ENCODE measurements around the gene RELL1. TPM values are rescaled to one million over a fixed set of nuclear protein-coding genes. Genes with fewer than 3 reads are reported as not detected.

Gene RELL1
- total and polyA plus RNA-seq, 10 of the 15 experiments (the other 5 are each of a cell fraction or from before 2014, with no cell fraction given) = 0.20 to 10.9 (median 3.9) TPM

DNA sequence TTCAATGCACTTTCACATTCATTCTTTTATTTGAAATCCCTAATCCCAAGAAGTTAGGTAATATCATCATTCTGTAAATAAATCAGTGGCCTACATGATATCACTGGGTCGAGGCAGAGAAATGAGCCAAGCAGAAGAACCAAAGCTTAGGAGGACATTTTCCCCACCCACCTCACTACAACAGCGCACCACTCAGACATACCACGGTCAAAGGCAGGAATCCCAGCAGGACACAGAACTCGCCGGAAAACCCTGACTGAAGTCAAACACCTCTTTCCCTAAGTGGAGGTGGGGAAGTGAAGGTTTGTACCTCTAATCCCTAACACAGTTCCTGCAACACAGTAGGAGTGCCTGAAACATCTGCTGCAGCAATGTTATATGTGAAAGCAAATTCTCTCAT, 21.5 kb downstream of the RELL1 start:
- H3K79me2 ChIP-seq (ENCODE audit: control insufficient read depth, insufficient read depth, low read length) = no peaks in the 10 kb centered on the region; the same call in none of the 2 replicates

GRCh38 chr4:37663552-37663951, 22.6 kb downstream of the RELL1 start:
- ChIA-PET SMC1A (ENCODE audit: uncharacterized antibody, unreplicated experiment) (no interaction called here), RAD21 (ENCODE audit: unreplicated experiment) (no interaction called here), POLR2A (no interaction called here), CTCF (no interaction called here)
- intact Hi-C loops (cut with micrococcal nuclease; ENCODE audit: unreplicated experiment) (no loop called here), in situ Hi-C loops (cut with MboI) (no loop called here)
- no peaks in the 10 kb centered on the region for H3K36me3 ChIP-seq (ENCODE audit: control insufficient read depth in 2 of 2, insufficient read depth in 2 of 2, low read length in 1 of 2)
- no peak overlapping the region for H3K9ac ChIP-seq (ENCODE audit: control insufficient read depth, insufficient read depth, low read length)
- H3K4me2 ChIP-seq (ENCODE audit: control insufficient read depth, insufficient read depth) = no peak overlapping the region
- ATAC-seq = no peak
- no peak for TF ChIP-seq PML (IDR thresholded peaks at IDR 0.05; ENCODE audit: low read length)
- no peak for TF ChIP-seq MLLT1 (IDR thresholded peaks at IDR 0.05)
- TF ChIP-seq CHD4 (IDR thresholded peaks at IDR 0.05) = no peak
- TF ChIP-seq JUND (IDR thresholded peaks at IDR 0.05; ENCODE audit: low read depth, low read length) = no peak
- no peak for TF ChIP-seq KDM1A (IDR thresholded peaks at IDR 0.05; ENCODE audit: borderline replicate concordance)
- no peak for TF ChIP-seq ZNF592 (IDR thresholded peaks at IDR 0.05)
- no peak for TF ChIP-seq MEF2A (IDR thresholded peaks at IDR 0.05; ENCODE audit: insufficient read depth, low read depth, low read length)
- no peak for TF ChIP-seq NR2F1 (conservative IDR thresholded peaks at IDR 0.05)
- TF ChIP-seq HCFC1 (IDR thresholded peaks at IDR 0.05; ENCODE audit: low read length) = no peak
- TF ChIP-seq, protein P1, sequence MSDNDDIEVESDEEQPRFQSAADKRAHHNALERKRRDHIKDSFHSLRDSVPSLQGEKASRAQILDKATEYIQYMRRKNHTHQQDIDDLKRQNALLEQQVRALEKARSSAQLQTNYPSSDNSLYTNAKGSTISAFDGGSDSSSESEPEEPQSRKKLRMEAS (IDR thresholded peaks at IDR 0.05; ENCODE audit: low read depth, low read length) = no peak
- FAIRE-seq = no peak
- DNase-seq (ENCODE audit: low read depth, low spot score) = no peak
- no peaks in the 10 kb centered on the region for H3K27me3 ChIP-seq (replicated peaks in 1 of 2; ENCODE audit: control insufficient read depth in 2 of 2, insufficient read depth in 2 of 2, low read length in 1 of 2)
- BruUV-seq (replicated peaks) = no TSS peak
- peaks cover 8% of the 10 kb centered on the region for H3K4me1 ChIP-seq (ENCODE audit: control insufficient read depth, insufficient read depth, low read length)
- no peak overlapping the region for H2AFZ ChIP-seq (ENCODE audit: control insufficient read depth, low read depth, low read length)
- no peak overlapping the region for H3K4me3 ChIP-seq
- no peaks in the 10 kb centered on the region; the same call in none of the 2 replicates for H3K79me2 ChIP-seq (ENCODE audit: control insufficient read depth, insufficient read depth, low read length)
- H3K27ac ChIP-seq (ENCODE audit: control insufficient read depth, insufficient read depth) = no peak overlapping the region
- WGBS (ENCODE audit: insufficient coverage, insufficient replicate concordance, low lambda C conversion rate, missing lambda C conversion rate) = 70% methylated on average over 7 of the region's 7 CpGs
- H4K20me1 ChIP-seq (ENCODE audit: control insufficient read depth, insufficient read depth) = no peaks in the 10 kb centered on the region
- H3K9me3 ChIP-seq (replicated peaks; ENCODE audit: control insufficient read depth, insufficient read depth, low read length) = no peaks in the 10 kb centered on the region

More for the DNA sequence above, 21.5 kb downstream of the RELL1 start:
- Histone ChIP-seq H3K9me3 (replicated peaks; ENCODE audit: control insufficient read depth, insufficient read depth, low read length) (no peaks in the 10 kb centered on the region), H2AFZ (ENCODE audit: control insufficient read depth, low read depth, low read length) (no peak overlapping the region), H4K20me1 (ENCODE audit: control insufficient read depth, insufficient read depth) (no peaks in the 10 kb centered on the region), H3K27me3 (replicated peaks in 1 of 2; ENCODE audit: control insufficient read depth in 2 of 2, insufficient read depth in 2 of 2, low read length in 1 of 2) (no peaks in the 10 kb centered on the region), H3K4me1 (ENCODE audit: control insufficient read depth, insufficient read depth, low read length) (peaks cover 8% of the 10 kb centered on the region), H3K36me3 (ENCODE audit: control insufficient read depth in 2 of 2, insufficient read depth in 2 of 2, low read length in 1 of 2) (no peaks in the 10 kb centered on the region), H3K9ac (ENCODE audit: control insufficient read depth, insufficient read depth, low read length) (no peak overlapping the region), H3K4me2 (ENCODE audit: control insufficient read depth, insufficient read depth) (no peak overlapping the region), H3K4me3 (no peak overlapping the region), H3K27ac (ENCODE audit: control insufficient read depth, insufficient read depth) (no peak overlapping the region)
- in situ Hi-C loops (cut with MboI) (no loop called here), intact Hi-C loops (cut with micrococcal nuclease; ENCODE audit: unreplicated experiment) (no loop called here)
- SMC1A ChIA-PET (ENCODE audit: uncharacterized antibody, unreplicated experiment) = interaction anchor here (1.0 to 2.4 kb wide), 2 partner anchors 29 to 62 kb away, joined by 3 to 8 read pairs; no protein-coding TSS in a partner anchor
- RAD21 ChIA-PET (ENCODE audit: unreplicated experiment) = no interaction called here
- no peak for FAIRE-seq
- no peak for ATAC-seq
- no peak for DNase-seq (ENCODE audit: low read depth, low spot score)
- POLR2A ChIA-PET = interaction anchor here (0.6 kb wide), 1 partner anchor 22 kb away, joined by 5 read pairs; no protein-coding TSS in a partner anchor
- no peak for TF ChIP-seq ZBED1 (IDR thresholded peaks at IDR 0.05; ENCODE audit: borderline replicate concordance)
- no peak for TF ChIP-seq ETV6 (conservative IDR thresholded peaks at IDR 0.05 in 1 of 2, IDR thresholded peaks at IDR 0.05 in 1 of 2; ENCODE audit: borderline replicate concordance in 1 of 2, low read depth in 1 of 2)
- WGBS (ENCODE audit: insufficient coverage, insufficient replicate concordance, low lambda C conversion rate, missing lambda C conversion rate) = 79% methylated on average over 5 of the region's 5 CpGs
- BruUV-seq (replicated peaks) = no TSS peak
- CTCF ChIA-PET = interaction anchor here (1.2 kb wide), 1 partner anchor 63 kb away, joined by 4 read pairs; no protein-coding TSS in a partner anchor
